Astrocyte (in vitro differentiated cells and primary cell): ENCODE data around the gene KCNA2. TPM values are rescaled to one million over a fixed set of nuclear protein-coding genes. Genes with fewer than 3 reads are reported as not detected.

ENCODE experiments used
- DNase-seq: peaks from one replicate; pipeline ENCODE4 v3.0.0-alpha.2; 2010; ENCODE audit warnings: low read depth
- FAIRE-seq: peaks from 2 replicates; lab custom pipeline; 2011; peaks lifted over from hg19 to GRCh38; lab: Jason Lieb, UNC
- H2AFZ ChIP-seq: 2 replicates; pipeline ENCODE4 v1.6.0; 2012; ENCODE audit warnings: low read depth, low read length, inconsistent platforms
- H3K27ac ChIP-seq: 2 replicates; pipeline ENCODE4 v1.5.1; 2011; ENCODE audit warnings: low read depth, low read length, inconsistent platforms
- H3K27me3 ChIP-seq: 2 replicates; pipeline ENCODE4 v1.6.0; 2011; ENCODE audit warnings: low read length, inconsistent platforms; ENCODE audit not compliant: insufficient read depth
- H3K36me3 ChIP-seq: 2 replicates; pipeline ENCODE4 v1.5.1; 2011; ENCODE audit warnings: low read length, inconsistent platforms; ENCODE audit not compliant: insufficient read depth
- H3K4me1 ChIP-seq: 2 replicates; pipeline ENCODE4 v1.5.1; 2011; ENCODE audit warnings: low read length, inconsistent platforms; ENCODE audit not compliant: insufficient read depth
- H3K4me2 ChIP-seq: 2 replicates; pipeline ENCODE4 v1.6.0; 2012; ENCODE audit warnings: low read length, inconsistent platforms
- H3K4me3 ChIP-seq: 2 replicates; pipeline ENCODE4 v1.5.1; 2011; ENCODE audit warnings: low read depth, mild to moderate bottlenecking, low read length, inconsistent platforms; ENCODE audit not compliant: insufficient read depth
- H3K79me2 ChIP-seq: 2 replicates; pipeline ENCODE4 v1.6.0; 2012; ENCODE audit warnings: mild to moderate bottlenecking, low read length, inconsistent platforms; ENCODE audit not compliant: insufficient read depth
- H3K9ac ChIP-seq: 2 replicates; pipeline ENCODE4 v1.6.0; 2012; ENCODE audit warnings: mild to moderate bottlenecking, low read length, inconsistent platforms
- H3K9me3 ChIP-seq: 2 replicates; pipeline ENCODE4 v1.5.1; 2012; ENCODE audit warnings: low read depth, mild to moderate bottlenecking, low read length, inconsistent platforms; ENCODE audit not compliant: insufficient read depth
- H4K20me1 ChIP-seq: 2 replicates; pipeline ENCODE4 v1.6.0; 2012; ENCODE audit warnings: low read length, inconsistent platforms; ENCODE audit not compliant: insufficient read depth
- H3K27ac Mint-ChIP-seq: one replicate; pipeline ENCODE4 v1.8.0; 2021; ENCODE audit warnings: mild to moderate bottlenecking, mixed read lengths; ENCODE audit not compliant: unreplicated experiment
- H3K27me3 Mint-ChIP-seq: one replicate; pipeline ENCODE4 v1.8.0; 2021; ENCODE audit warnings: low read depth, mixed read lengths; ENCODE audit not compliant: unreplicated experiment
- H3K36me3 Mint-ChIP-seq: one replicate; pipeline ENCODE4 v1.8.0; 2021; ENCODE audit warnings: low read depth, mixed read lengths; ENCODE audit not compliant: unreplicated experiment
- H3K4me1 Mint-ChIP-seq: one replicate; pipeline ENCODE4 v1.8.0; 2021; ENCODE audit warnings: low read depth, mixed read lengths; ENCODE audit not compliant: unreplicated experiment
- H3K4me3 Mint-ChIP-seq: one replicate; pipeline ENCODE4 v1.8.0; 2021; ENCODE audit warnings: mild to moderate bottlenecking, moderate library complexity, mixed read lengths; ENCODE audit not compliant: unreplicated experiment
- H3K9me3 Mint-ChIP-seq: one replicate; pipeline ENCODE4 v1.8.0; 2021; ENCODE audit warnings: mild to moderate bottlenecking, mixed read lengths; ENCODE audit not compliant: unreplicated experiment
- EZH2 ChIP-seq: IDR thresholded peaks from 2 replicates; pipeline ENCODE4 v1.6.1; 2012; ENCODE audit warnings: mild to moderate bottlenecking, low read length, inconsistent platforms; ENCODE audit not compliant: insufficient read depth
- total RNA-seq: library from RNA; stranded (reverse); gene quantifications from 2 replicates; pipeline ENCODE4 v1.2.1, GENCODE V29; 2021
- TF ChIP-seq, protein P1 (sequence below): IDR thresholded peaks from 2 replicates; pipeline ENCODE4 v1.5.1; 2011; ENCODE audit warnings: low read depth, mild to moderate bottlenecking, inconsistent platforms, low read length, moderate library complexity; ENCODE audit not compliant: insufficient read depth

KCNA2 gene
- total RNA-seq, 1 donor from 2014 or later, result 0.57 TPM

DNA sequence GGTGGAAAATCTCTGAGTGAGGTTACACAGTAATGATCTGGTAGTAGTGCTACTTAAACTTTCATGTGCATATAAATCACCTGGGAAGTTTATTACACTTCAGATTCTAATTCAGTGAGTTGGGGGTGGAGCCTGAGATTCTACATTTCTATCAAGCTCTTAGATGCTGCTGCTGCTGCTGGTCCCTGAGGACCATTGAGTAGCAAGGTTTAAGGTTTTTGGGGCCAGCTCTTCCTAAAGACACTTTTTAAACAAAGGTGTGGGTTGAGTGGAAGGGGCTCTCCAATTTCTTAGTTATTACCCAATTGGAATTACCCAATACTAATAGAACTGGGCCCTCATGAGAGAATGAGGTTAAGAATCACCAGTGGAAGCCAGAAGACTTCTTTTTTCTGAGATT lies 39.1 kb upstream of the KCNA2 start:
- H3K4me1 ChIP-seq, result peaks cover 3% of the 10 kb centered on the region
- peaks cover 15% of the 10 kb centered on the region for H3K4me1 Mint-ChIP-seq
- H3K4me3 ChIP-seq, result no peak overlapping the region
- H4K20me1 ChIP-seq, result no peaks in the 10 kb centered on the region
- no peaks in the 10 kb centered on the region for H3K36me3 Mint-ChIP-seq
- H3K4me3 Mint-ChIP-seq, result no peak overlapping the region
- FAIRE-seq (no peak), DNase-seq (no peak)
- H3K79me2 ChIP-seq, result no peaks in the 10 kb centered on the region
- no peak overlapping the region for H3K27ac ChIP-seq
- no peaks in the 10 kb centered on the region for H3K9me3 ChIP-seq
- H3K36me3 ChIP-seq, result no peaks in the 10 kb centered on the region
- TF ChIP-seq, protein P1, sequence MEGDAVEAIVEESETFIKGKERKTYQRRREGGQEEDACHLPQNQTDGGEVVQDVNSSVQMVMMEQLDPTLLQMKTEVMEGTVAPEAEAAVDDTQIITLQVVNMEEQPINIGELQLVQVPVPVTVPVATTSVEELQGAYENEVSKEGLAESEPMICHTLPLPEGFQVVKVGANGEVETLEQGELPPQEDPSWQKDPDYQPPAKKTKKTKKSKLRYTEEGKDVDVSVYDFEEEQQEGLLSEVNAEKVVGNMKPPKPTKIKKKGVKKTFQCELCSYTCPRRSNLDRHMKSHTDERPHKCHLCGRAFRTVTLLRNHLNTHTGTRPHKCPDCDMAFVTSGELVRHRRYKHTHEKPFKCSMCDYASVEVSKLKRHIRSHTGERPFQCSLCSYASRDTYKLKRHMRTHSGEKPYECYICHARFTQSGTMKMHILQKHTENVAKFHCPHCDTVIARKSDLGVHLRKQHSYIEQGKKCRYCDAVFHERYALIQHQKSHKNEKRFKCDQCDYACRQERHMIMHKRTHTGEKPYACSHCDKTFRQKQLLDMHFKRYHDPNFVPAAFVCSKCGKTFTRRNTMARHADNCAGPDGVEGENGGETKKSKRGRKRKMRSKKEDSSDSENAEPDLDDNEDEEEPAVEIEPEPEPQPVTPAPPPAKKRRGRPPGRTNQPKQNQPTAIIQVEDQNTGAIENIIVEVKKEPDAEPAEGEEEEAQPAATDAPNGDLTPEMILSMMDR, result no peak
- TF ChIP-seq EZH2, result no peak
- no peaks in the 10 kb centered on the region for H3K27me3 Mint-ChIP-seq
- H3K9ac ChIP-seq, result no peak overlapping the region
- H2AFZ ChIP-seq, result no peak overlapping the region
- H3K27ac Mint-ChIP-seq, result no peak overlapping the region
- no peaks in the 10 kb centered on the region for H3K27me3 ChIP-seq
- H3K9me3 Mint-ChIP-seq, result no peaks in the 10 kb centered on the region
- no peak overlapping the region for H3K4me2 ChIP-seq

DNA sequence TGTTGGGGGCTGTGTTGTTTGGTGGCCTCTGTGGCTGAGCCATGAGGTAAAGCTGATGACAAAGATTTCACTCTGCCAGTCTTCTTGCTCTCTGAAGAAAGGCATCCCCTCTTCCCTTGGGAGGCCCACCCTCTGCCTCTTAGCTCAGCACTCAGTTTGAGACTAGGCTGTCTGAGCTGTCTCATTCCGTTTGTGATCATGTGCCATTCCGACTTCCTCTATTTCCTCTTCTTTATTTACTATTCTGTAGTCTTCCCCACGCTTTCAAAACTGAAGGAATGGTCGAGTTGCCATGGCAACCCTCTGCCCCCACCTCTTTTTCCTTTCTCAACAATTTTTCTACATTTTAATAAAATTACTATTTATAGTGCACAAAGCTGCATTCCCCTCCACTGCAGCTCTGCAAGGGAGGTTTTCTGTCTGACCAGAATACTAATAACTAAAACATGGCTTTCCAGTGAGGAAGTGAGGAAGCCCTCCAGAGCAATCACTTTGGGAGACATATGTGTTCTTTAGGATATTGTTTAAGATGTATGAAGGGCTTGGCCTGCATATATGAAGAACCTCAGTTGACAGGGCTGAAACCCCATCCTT lies 37.8 kb upstream of the KCNA2 start:
- Mint-ChIP-seq H3K4me1 (peaks cover 23% of the 10 kb centered on the region), H3K27me3 (no peaks in the 10 kb centered on the region), H3K27ac (no peak overlapping the region), H3K4me3 (no peak overlapping the region), H3K36me3 (no peaks in the 10 kb centered on the region), H3K9me3 (no peaks in the 10 kb centered on the region)
- no peaks in the 10 kb centered on the region for H3K9me3 ChIP-seq
- TF ChIP-seq EZH2, result no peak
- TF ChIP-seq, protein P1, result no peak
- H3K4me3 ChIP-seq, result no peak overlapping the region
- peaks cover 3% of the 10 kb centered on the region for H3K4me1 ChIP-seq
- H3K79me2 ChIP-seq, result no peaks in the 10 kb centered on the region
- H3K36me3 ChIP-seq, result no peaks in the 10 kb centered on the region
- FAIRE-seq, result no peak
- H3K27ac ChIP-seq, result no peak overlapping the region
- H3K27me3 ChIP-seq, result no peaks in the 10 kb centered on the region
- DNase-seq, result no peak
- no peak overlapping the region for H2AFZ ChIP-seq
- no peaks in the 10 kb centered on the region for H4K20me1 ChIP-seq
- no peak overlapping the region for H3K9ac ChIP-seq
- no peak overlapping the region for H3K4me2 ChIP-seq

DNA sequence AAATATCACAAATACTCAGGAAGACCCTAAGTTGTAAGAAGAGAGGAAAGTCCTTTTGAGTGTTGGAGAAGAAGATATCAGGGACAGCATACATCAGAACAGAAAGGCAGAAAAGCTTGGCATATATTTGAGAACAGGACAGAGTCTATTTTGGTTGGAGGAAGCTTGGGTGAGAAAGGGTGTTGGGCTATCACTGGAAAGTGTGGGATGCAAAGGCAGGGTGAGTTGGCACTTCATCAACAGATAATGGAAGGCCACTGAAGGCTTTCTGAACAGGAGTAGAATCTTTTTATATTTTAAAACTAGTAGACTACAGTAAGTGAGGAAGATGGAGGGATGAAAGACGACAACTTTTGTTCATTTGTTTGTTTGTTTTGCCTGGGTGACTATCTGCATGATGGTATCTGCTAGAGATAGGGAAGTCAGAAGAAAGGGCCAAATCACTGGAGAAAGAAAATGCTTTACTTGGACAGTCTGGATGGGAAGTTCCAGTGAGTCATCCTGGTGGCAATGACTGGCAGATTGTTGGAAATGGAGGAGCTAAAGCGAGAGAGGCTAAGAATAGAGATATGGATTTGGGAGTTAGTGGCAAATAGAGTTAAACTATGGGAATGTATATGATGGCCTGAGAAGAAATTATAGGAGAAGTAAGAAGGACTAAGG lies 33.7 kb upstream of the KCNA2 start:
- no peak overlapping the region for H3K4me2 ChIP-seq
- Mint-ChIP-seq H3K4me1 (peaks cover 10% of the 10 kb centered on the region), H3K27ac (peak overlapping the region; percentile 13), H3K36me3 (no peaks in the 10 kb centered on the region), H3K4me3 (no peak overlapping the region), H3K27me3 (peaks cover 9% of the 10 kb centered on the region), H3K9me3 (no peaks in the 10 kb centered on the region)
- no peaks in the 10 kb centered on the region for H4K20me1 ChIP-seq
- no peaks in the 10 kb centered on the region for H3K9me3 ChIP-seq
- H3K9ac ChIP-seq, result no peak overlapping the region
- no peaks in the 10 kb centered on the region for H3K4me1 ChIP-seq
- DNase-seq, result no peak
- FAIRE-seq, result no peak
- no peaks in the 10 kb centered on the region for H3K36me3 ChIP-seq
- no peak overlapping the region for H3K27ac ChIP-seq
- no peaks in the 10 kb centered on the region for H3K27me3 ChIP-seq
- H2AFZ ChIP-seq, result no peak overlapping the region
- TF ChIP-seq, protein P1, result no peak
- no peak for TF ChIP-seq EZH2
- H3K4me3 ChIP-seq, result no peak overlapping the region
- no peaks in the 10 kb centered on the region for H3K79me2 ChIP-seq
